LHCN-M2 (cell line): ENCODE results near the gene C14orf180. TPM values are rescaled to one million over a fixed set of nuclear protein-coding genes. Genes with fewer than 3 reads are reported as not detected.
"Not testable (repeated sequence)": the region's sequence is repeated elsewhere in the genome, so short reads cannot be mapped to it uniquely, and the experiment has no call there.

Experiments used
- DNase-seq: peaks from one replicate; pipeline ENCODE4 v3.0.0-alpha.2; 2012; ENCODE audit warnings: low read depth
- total RNA-seq: library from RNA; depleted of rRNA; stranded (reverse); fragments of >200 nt; gene quantifications from 2 replicates; pipeline ENCODE4 v1.2.3, GENCODE V29; 2014

Gene C14orf180
- total RNA-seq, 1 experiment from 2014 or later = not detected

GRCh38 chr14:104577426-104577825 is 2.1 kb upstream of the C14orf180 start:
- no peak for DNase-seq

GRCh38 chr14:104577847-104578301 is 1.7 kb upstream of the C14orf180 start:
- DNase-seq = no peak

GRCh38 chr14:104578321-104578720 is 1.2 kb upstream of the C14orf180 start:
- no peak for DNase-seq

GRCh38 chr14:104579939-104580338 is 375 bp downstream of the C14orf180 start:
- DNase-seq = not testable (repeated sequence)

- no peak for DNase-seq
These were observed 1.4 kb downstream of the C14orf180 start for GRCh38 chr14:104580961-104581360.

- DNase-seq = no peak
These were observed 2.0 kb downstream of the C14orf180 start for GRCh38 chr14:104581521-104581920.

- no peak for DNase-seq
These were observed 2.4 kb downstream of the C14orf180 start for GRCh38 chr14:104582005-104582404.

- DNase-seq = no peak
These were observed 3.1 kb downstream of the C14orf180 start for GRCh38 chr14:104582662-104583061.

- no peak for DNase-seq
These were observed 4.1 kb downstream of the C14orf180 start for GRCh38 chr14:104583424-104584306.

- no peak for DNase-seq
These were observed 5.0 kb downstream of the C14orf180 start for GRCh38 chr14:104584557-104584956.

GRCh38 chr14:104585966-104586697 is 6.6 kb downstream of the C14orf180 start:
- no peak for DNase-seq

GRCh38 chr14:104586832-104587620 is 7.5 kb downstream of the C14orf180 start:
- DNase-seq = no peak

GRCh38 chr14:104587641-104588040 is 8.1 kb downstream of the C14orf180 start:
- peak; percentile 7 for DNase-seq

GRCh38 chr14:104588066-104588857 is 8.7 kb downstream of the C14orf180 start:
- DNase-seq = no peak

GRCh38 chr14:104589338-104590195 is 10.0 kb downstream of the C14orf180 start:
- no peak for DNase-seq

- no peak for DNase-seq
These were observed 10.8 kb downstream of the C14orf180 start for GRCh38 chr14:104590240-104590965.

- no peak for DNase-seq
These were observed 11.5 kb downstream of the C14orf180 start for GRCh38 chr14:104591031-104591430.

GRCh38 chr14:104591506-104592291 is 12.1 kb downstream of the C14orf180 start:
- no peak for DNase-seq
